SU-DHL-6 (cell line): ENCODE results near the gene PRXL2B.

Source experiments
- EZH2phosphoT487 ChIP-seq: fragments of 200-600 bp; sonication (generic), shearing (Covaris generic); conservative IDR thresholded peaks from 2 replicates; pipeline ENCODE4 v1.6.1; 2018; ENCODE audit warnings: mild to moderate bottlenecking, antibody characterized with exemption, low read length, moderate library complexity, mixed read lengths
- TF ChIP-seq, protein P1 (sequence below): fragments of 200-600 bp; sonication (generic); IDR thresholded peaks from one replicate; pipeline ENCODE4 v1.5.1; 2017; ENCODE audit warnings: antibody characterized with exemption, mild to moderate bottlenecking, low read length, moderate library complexity; ENCODE audit not compliant: insufficient read depth, poor library complexity, severe bottlenecking

DNA sequence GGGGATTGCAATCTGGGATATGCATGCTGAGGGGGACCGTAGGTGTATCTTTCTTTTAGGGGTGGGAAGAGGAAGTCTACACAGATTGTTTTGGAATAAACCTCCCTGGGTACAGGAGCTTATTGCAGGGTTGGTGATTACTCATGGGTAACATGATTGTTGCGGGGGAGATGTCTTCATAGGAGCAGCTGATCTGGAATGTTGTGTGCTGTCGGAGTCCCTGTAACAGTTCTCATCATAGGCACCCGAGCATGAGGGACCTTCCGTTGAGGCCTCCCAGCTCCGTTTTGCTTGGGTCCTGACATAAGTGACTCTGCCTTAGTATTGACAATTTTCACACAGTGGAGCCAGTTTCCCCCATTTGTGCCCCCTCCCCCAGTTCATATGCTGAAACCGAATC is 4.2 kb upstream of the PRXL2B start:
- TF ChIP-seq, protein P1, sequence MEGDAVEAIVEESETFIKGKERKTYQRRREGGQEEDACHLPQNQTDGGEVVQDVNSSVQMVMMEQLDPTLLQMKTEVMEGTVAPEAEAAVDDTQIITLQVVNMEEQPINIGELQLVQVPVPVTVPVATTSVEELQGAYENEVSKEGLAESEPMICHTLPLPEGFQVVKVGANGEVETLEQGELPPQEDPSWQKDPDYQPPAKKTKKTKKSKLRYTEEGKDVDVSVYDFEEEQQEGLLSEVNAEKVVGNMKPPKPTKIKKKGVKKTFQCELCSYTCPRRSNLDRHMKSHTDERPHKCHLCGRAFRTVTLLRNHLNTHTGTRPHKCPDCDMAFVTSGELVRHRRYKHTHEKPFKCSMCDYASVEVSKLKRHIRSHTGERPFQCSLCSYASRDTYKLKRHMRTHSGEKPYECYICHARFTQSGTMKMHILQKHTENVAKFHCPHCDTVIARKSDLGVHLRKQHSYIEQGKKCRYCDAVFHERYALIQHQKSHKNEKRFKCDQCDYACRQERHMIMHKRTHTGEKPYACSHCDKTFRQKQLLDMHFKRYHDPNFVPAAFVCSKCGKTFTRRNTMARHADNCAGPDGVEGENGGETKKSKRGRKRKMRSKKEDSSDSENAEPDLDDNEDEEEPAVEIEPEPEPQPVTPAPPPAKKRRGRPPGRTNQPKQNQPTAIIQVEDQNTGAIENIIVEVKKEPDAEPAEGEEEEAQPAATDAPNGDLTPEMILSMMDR, result no peak
- no peak for TF ChIP-seq EZH2phosphoT487
